ENCODE results near the gene OMP. TPM values are rescaled to one million over a fixed set of nuclear protein-coding genes. Genes with fewer than 3 reads are reported as not detected.

OMP gene
- total and polyA plus RNA-seq, 2 donors from 2014 or later, result 1.8 TPM; not detected in 1

DNA sequence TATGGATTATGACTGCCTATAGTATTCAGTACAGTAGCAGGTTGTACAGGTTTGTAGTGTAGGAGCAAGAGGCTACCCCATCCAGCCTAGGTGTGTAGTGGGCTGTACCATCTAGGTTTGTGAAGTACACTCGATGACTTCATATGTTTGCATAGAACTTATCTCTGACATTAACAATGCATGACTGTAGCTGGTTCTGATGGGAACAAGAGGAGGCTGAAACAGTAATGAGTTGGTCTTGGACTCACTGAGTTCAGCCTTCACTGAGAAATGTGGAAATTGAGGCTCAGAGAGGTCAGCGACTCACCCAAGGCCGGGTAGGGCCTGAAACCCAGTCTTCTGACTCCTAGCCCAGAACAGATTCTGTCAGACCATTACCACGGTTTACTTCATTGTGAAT is 38.4 kb downstream of the OMP start:
- Histone ChIP-seq H3K27ac (ENCODE audit: low read depth in 2 of 2, low read length in 2 of 2) (no peak overlapping the region), H3K4me3 (ENCODE audit: low read length in 3 of 3) (no peak overlapping the region), H3K27me3 (ENCODE audit: control insufficient read depth, insufficient read depth, low read length) (peaks cover 6% of the 10 kb centered on the region), H3K36me3 (ENCODE audit: control insufficient read depth in 2 of 3, insufficient read depth in 3 of 3, low read length in 3 of 3) (no peaks in the 10 kb centered on the region), H3K9me3 (ENCODE audit: control insufficient read depth in 2 of 3, insufficient read depth in 1 of 3, low read length in 3 of 3) (no peaks in the 10 kb centered on the region), H3K9ac (ENCODE audit: low read length in 3 of 3) (no peak overlapping the region), H3K4me1 (ENCODE audit: control insufficient read depth in 2 of 3, insufficient read depth in 2 of 3, low read depth in 1 of 3, low read length in 3 of 3) (peaks cover 0 to 9% (median 5%) of the 10 kb centered on the region in 3 donors)
- no peak for TF ChIP-seq CTCF (IDR thresholded peaks at IDR 0.05; ENCODE audit: borderline replicate concordance, extremely low read depth, insufficient read depth)
- intact Hi-C loops (cut with DNase I), result no loop called here
- FAIRE-seq (no peak), DNase-seq (no peak)

- peaks cover 0 to 9% (median 5%) of the 10 kb centered on the region in 3 donors for H3K4me1 ChIP-seq (ENCODE audit: control insufficient read depth in 2 of 3, insufficient read depth in 2 of 3, low read depth in 1 of 3, low read length in 3 of 3)
- intact Hi-C loops (cut with DNase I), result no loop called here
- peaks cover 4% of the 10 kb centered on the region for H3K27me3 ChIP-seq (ENCODE audit: control insufficient read depth, insufficient read depth, low read length)
- H3K9me3 ChIP-seq (ENCODE audit: control insufficient read depth in 2 of 3, insufficient read depth in 1 of 3, low read length in 3 of 3), result no peaks in the 10 kb centered on the region
- no peak overlapping the region for H3K4me3 ChIP-seq (ENCODE audit: low read length in 3 of 3)
- H3K36me3 ChIP-seq (ENCODE audit: control insufficient read depth in 2 of 3, insufficient read depth in 3 of 3, low read length in 3 of 3), result no peaks in the 10 kb centered on the region
- DNase-seq (peak in 1 of 5 donors; percentile 18), FAIRE-seq (no peak)
- TF ChIP-seq CTCF (IDR thresholded peaks at IDR 0.05; ENCODE audit: borderline replicate concordance, extremely low read depth, insufficient read depth), result no peak
- no peak overlapping the region for H3K9ac ChIP-seq (ENCODE audit: low read length in 3 of 3)
- H3K27ac ChIP-seq (ENCODE audit: low read depth in 2 of 2, low read length in 2 of 2), result no peak overlapping the region
Measured at GRCh38 chr11:77141475-77141874, 38.8 kb downstream of the OMP start.

DNA sequence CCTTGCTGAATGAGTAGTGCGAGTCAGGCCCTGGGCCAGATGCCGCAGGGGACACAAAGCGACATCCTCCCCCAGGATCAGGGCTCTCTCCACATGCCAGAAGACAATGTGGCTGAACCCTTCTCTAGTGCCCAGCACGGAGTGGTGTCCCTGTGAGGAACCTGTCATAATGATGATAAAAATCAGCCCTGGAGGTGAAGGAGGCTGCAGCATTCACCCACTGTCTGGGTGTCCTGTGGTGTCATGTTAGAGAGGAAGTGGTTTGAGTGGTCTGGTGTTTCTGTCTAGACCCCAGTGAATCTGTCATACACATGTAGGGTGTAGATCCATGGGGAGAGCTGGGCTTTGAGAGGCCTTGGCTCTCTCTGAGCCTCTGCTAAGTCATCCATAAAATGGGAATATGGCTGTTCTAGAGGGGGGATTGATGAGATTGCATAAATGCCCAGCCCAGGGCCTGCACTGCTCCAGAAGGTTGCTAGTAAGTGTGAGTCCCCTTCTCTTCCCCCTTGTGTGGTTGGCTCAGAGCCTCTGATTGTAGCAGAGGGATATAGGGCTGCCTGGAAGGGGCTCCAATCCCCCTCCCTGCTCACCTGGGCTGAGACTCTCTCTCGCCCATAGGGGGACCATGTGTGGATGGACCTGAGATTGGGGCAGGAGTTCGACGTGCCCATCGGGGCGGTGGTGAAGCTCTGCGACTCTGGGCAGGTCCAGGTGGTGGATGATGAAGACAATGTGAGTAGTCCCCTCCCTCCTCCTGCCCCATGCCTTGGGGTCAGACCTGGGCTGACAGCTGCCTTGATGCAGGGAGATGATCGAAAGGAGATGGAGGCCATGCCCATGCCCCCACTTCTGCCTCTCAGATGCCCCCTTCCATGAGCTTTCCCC is 39.7 kb downstream of the OMP start:
- H3K36me3 ChIP-seq (ENCODE audit: control insufficient read depth in 2 of 3, insufficient read depth in 3 of 3, low read length in 3 of 3), result no peaks in the 10 kb centered on the region
- peaks cover 0 to 8% (median 5%) of the 10 kb centered on the region in 3 donors for H3K4me1 ChIP-seq (ENCODE audit: control insufficient read depth in 2 of 3, insufficient read depth in 2 of 3, low read depth in 1 of 3, low read length in 3 of 3)
- H3K4me3 ChIP-seq (ENCODE audit: low read length in 3 of 3), result no peak overlapping the region
- H3K27me3 ChIP-seq (ENCODE audit: control insufficient read depth, insufficient read depth, low read length), result peaks cover 4% of the 10 kb centered on the region
- intact Hi-C loops (cut with DNase I), result no loop called here
- no peak overlapping the region for H3K27ac ChIP-seq (ENCODE audit: low read depth in 2 of 2, low read length in 2 of 2)
- TF ChIP-seq CTCF (IDR thresholded peaks at IDR 0.05; ENCODE audit: borderline replicate concordance, extremely low read depth, insufficient read depth), result no peak
- no peaks in the 10 kb centered on the region for H3K9me3 ChIP-seq (ENCODE audit: control insufficient read depth in 2 of 3, insufficient read depth in 1 of 3, low read length in 3 of 3)
- DNase-seq (peak in 1 of 5 donors; percentile 59), FAIRE-seq (no peak)
- H3K9ac ChIP-seq (ENCODE audit: low read length in 3 of 3), result no peak overlapping the region
